NCI-H2107 treated with DMSO at 0.1 percent for 48 hours (cell line): Measurements from ENCODE around the gene BSN.
"Not testable (repeated sequence)": the region's sequence is repeated elsewhere in the genome, so short reads cannot be mapped to it uniquely, and the experiment has no call there.

Experiments used
- DNase-seq: peaks from one replicate; lab custom pipeline; 2025; ENCODE audit not compliant: unreplicated experiment; lab: John Stamatoyannopoulos, UW

BSN gene

GRCh38 chr3:49535971-49536874 is 18.1 kb upstream of the BSN start:
- DNase-seq, result no peak

- no peak for DNase-seq
Observed at GRCh38 chr3:49536875-49537533, 17.3 kb upstream of the BSN start.

- peak; percentile 77 for DNase-seq
Observed at GRCh38 chr3:49539659-49540560, 14.4 kb upstream of the BSN start.

- no peak for DNase-seq
Observed at GRCh38 chr3:49552087-49552486, 2.2 kb upstream of the BSN start.

GRCh38 chr3:49553324-49553691 is 969 bp upstream of the BSN start:
- DNase-seq, result peak; percentile 6

GRCh38 chr3:49554633-49555265 is 472 bp downstream of the BSN start:
- DNase-seq, result no peak

GRCh38 chr3:49556500-49557275 is 2.4 kb downstream of the BSN start:
- DNase-seq, result no peak

GRCh38 chr3:49563040-49563578 is 8.8 kb downstream of the BSN start:
- DNase-seq, result no peak

GRCh38 chr3:49563766-49564165 is 9.5 kb downstream of the BSN start:
- no peak for DNase-seq

- no peak for DNase-seq
Observed at GRCh38 chr3:49566312-49566711, 12.0 kb downstream of the BSN start.

- DNase-seq, result no peak
Observed at GRCh38 chr3:49567406-49567805, 13.1 kb downstream of the BSN start.

GRCh38 chr3:49568965-49569364 is 14.7 kb downstream of the BSN start:
- no peak for DNase-seq

GRCh38 chr3:49570028-49570654 is 15.9 kb downstream of the BSN start:
- no peak for DNase-seq

- DNase-seq, result no peak
Observed at GRCh38 chr3:49582177-49582576, 27.9 kb downstream of the BSN start.

- not testable (repeated sequence) for DNase-seq
Observed at GRCh38 chr3:49585261-49585755, 31.0 kb downstream of the BSN start.

GRCh38 chr3:49591615-49592014 is 37.3 kb downstream of the BSN start:
- DNase-seq, result no peak

- no peak for DNase-seq
Observed at GRCh38 chr3:49593041-49593440, 38.8 kb downstream of the BSN start.

GRCh38 chr3:49600781-49601180 is 46.5 kb downstream of the BSN start:
- no peak for DNase-seq

- no peak for DNase-seq
Observed at GRCh38 chr3:49601358-49602048, 47.2 kb downstream of the BSN start.
